Psoas muscle (tissue), 8 donors: ENCODE data around the gene TPGS1. TPM values are rescaled to one million over a fixed set of nuclear protein-coding genes. Genes with fewer than 3 reads are reported as not detected.
A peak's percentile ranks its signal among the peaks of the same experiment; 100 is the strongest.

Experiments used
- ATAC-seq, 4 donors: fragments of 200-7000 bp; cut with Tn5 transposase; one replicate each; pipeline ENCODE4 v1.9.1; 2020; ENCODE audit warnings: moderate library complexity in 3 of 4, mild to moderate bottlenecking in 2 of 4
- DNase-seq, 2 donors: peaks; one replicate each; pipeline ENCODE4 v3.0.0-alpha.2; 2020
- H3K27ac ChIP-seq: fragments of 200-600 bp; one replicate; pipeline ENCODE4 v1.8.0; 2022
- H3K27me3 ChIP-seq, 3 donors: fragments of 200-600 bp in 1 of 3; one replicate each; pipeline versions ENCODE4 v1.6.1 to v1.8.0; 2013 to 2022; ENCODE audit warnings: low read length in 2 of 3, mild to moderate bottlenecking in 2 of 3, moderate library complexity in 1 of 3; ENCODE audit not compliant: insufficient read depth in 3 of 3
- H3K36me3 ChIP-seq, 2 donors: fragments of 200-600 bp in 1 of 2; one replicate each; pipeline versions ENCODE4 v1.6.1 to v1.8.0; 2013 to 2022; ENCODE audit warnings: low read depth in 1 of 2, mild to moderate bottlenecking in 1 of 2, moderate library complexity in 1 of 2; ENCODE audit not compliant: insufficient read depth in 1 of 2
- H3K4me1 ChIP-seq: fragments of 200-600 bp; one replicate; pipeline ENCODE4 v1.8.0; 2022
- H3K4me3 ChIP-seq: fragments of 200-600 bp; one replicate; pipeline ENCODE4 v1.8.0; 2022; ENCODE audit warnings: mild to moderate bottlenecking
- H3K9me3 ChIP-seq: fragments of 200-600 bp; one replicate; pipeline ENCODE4 v1.8.0; 2022
- CTCF ChIP-seq: fragments of 200-600 bp; IDR thresholded peaks from one replicate; pipeline ENCODE4 v1.8.0; 2022; ENCODE audit warnings: antibody characterized with exemption
- WGBS, 3 donors: extraction: QIAGEN DNeasy Blood & Tissue Kit; methylation state at CpG; one replicate each; pipeline versions ENCODE4 v1.1.6 to v1.1.7; 2013; 5-methylcytosine and 5-hydroxymethylcytosine counted together
- intact Hi-C, 2 donors: fragments of 100-400 bp; cut with DNase I; formaldehyde crosslinking; loops; one replicate each; pipeline versions ENCODE4 v1.11.0 to v1.14.2; 2022
- polyA plus RNA-seq, 3 donors: library from polyadenylated mRNA; stranded (reverse); fragments of 200-250 nt; gene quantifications; one replicate each; pipeline ENCODE4 v1.2.3, GENCODE V29; 2013
- total RNA-seq, 4 donors: library from RNA; stranded (reverse); fragmentation: NEBNext Ultra II Directional in 2 of 4; extraction: Animal tissue kit (Norgen Biotek cat#: 25700) in 2 of 4; gene quantifications; one replicate each; pipeline versions ENCODE4 v1.2.1 to v1.2.4, GENCODE V29; 2021 to 2023
- donor health status: healthy with polysubstance abuse.
- donor health status: DM: no; HTN: no; CAD: no; lungs with moderate emphysema.
- donor health status: Bipolar disorder and iron deficiency.
- donor health status: healthy.
- donor health status: DM: yes; HTN: yes; CAD: no.
- donor health status: DM: no; HTN: no; CAD: no.
- donor health status: DM: no; HTN: no; CAD: no.
- donor health status: DM: yes; HTN: yes; CAD: no.

TPGS1 gene
- total and polyA plus RNA-seq, 7 donors, result 8.9 to 16.6 (median 10.6) TPM

GRCh38 chr19:485583-486236 is 21.6 kb upstream of the TPGS1 start:
- ATAC-seq (no peak), DNase-seq (peak in 1 of 2 donors; percentile 69)
- Histone ChIP-seq H3K4me1 (peaks cover 11% of the 10 kb centered on the region), H3K9me3 (no peaks in the 10 kb centered on the region), H3K4me3 (no peak overlapping the region), H3K36me3 (no peaks in the 10 kb centered on the region), H3K27me3 (peaks cover 0 to 22% (median 2%) of the 10 kb centered on the region in 3 donors), H3K27ac (no peak overlapping the region)
- intact Hi-C loops, result loop anchor here in 1 of 2 donors (10.0 kb wide), 1 partner anchor 101 kb away; no protein-coding TSS in a partner anchor
- 8 to 12% (median 8%) methylated on average over 16 to 23 of the region's 23 CpGs for WGBS, 3 donors
- TF ChIP-seq CTCF, result no peak

GRCh38 chr19:488505-489417 is 18.5 kb upstream of the TPGS1 start:
- no peak for TF ChIP-seq CTCF
- Histone ChIP-seq H3K27ac (peak overlapping the region; percentile 93), H3K4me3 (peak overlapping the region; percentile 92), H3K4me1 (peaks cover 11% of the 10 kb centered on the region), H3K36me3 (no peaks in the 10 kb centered on the region), H3K9me3 (no peaks in the 10 kb centered on the region), H3K27me3 (peaks cover 0 to 19% (median 2%) of the 10 kb centered on the region in 3 donors)
- ATAC-seq (peak; percentile 95 to 98 (median 97)), DNase-seq (peak; percentile 98 to 99)
- WGBS, 3 donors, result 0 to 1% (median 1%) methylated on average over 69 to 114 of the region's 114 CpGs
- intact Hi-C loops, result loop anchor here in 1 of 2 donors (10.0 kb wide), 1 partner anchor 104 kb away; no protein-coding TSS in a partner anchor

GRCh38 chr19:489418-490196 is 17.7 kb upstream of the TPGS1 start:
- ATAC-seq (peak; percentile 29 to 40 (median 31)), DNase-seq (peak; percentile 58 to 73)
- intact Hi-C loops, result loop anchor here in 1 of 2 donors (10.0 kb wide), 1 partner anchor 105 kb away; no protein-coding TSS in a partner anchor
- Histone ChIP-seq H3K36me3 (no peaks in the 10 kb centered on the region), H3K9me3 (no peaks in the 10 kb centered on the region), H3K4me3 (peak overlapping the region; percentile 92), H3K4me1 (peaks cover 11% of the 10 kb centered on the region), H3K27me3 (peaks cover 0 to 17% (median 2%) of the 10 kb centered on the region in 3 donors), H3K27ac (peak overlapping the region; percentile 93)
- TF ChIP-seq CTCF, result no peak
- 13 to 32% (median 14%) methylated on average over 51 to 61 of the region's 61 CpGs for WGBS, 3 donors

GRCh38 chr19:491146-491741 is 16.1 kb upstream of the TPGS1 start:
- DNase-seq (peak in 1 of 2 donors; percentile 81), ATAC-seq (peak in 2 of 4 donors; percentile 14 to 44)
- Histone ChIP-seq H3K4me1 (peaks cover 11% of the 10 kb centered on the region), H3K27ac (peak overlapping the region; percentile 69), H3K27me3 (peaks cover 0 to 16% (median 6%) of the 10 kb centered on the region in 3 donors), H3K4me3 (peak overlapping the region; percentile 30), H3K36me3 (no peaks in the 10 kb centered on the region), H3K9me3 (no peaks in the 10 kb centered on the region)
- 70 to 75% (median 73%) methylated on average over 27 to 32 of the region's 32 CpGs for WGBS, 3 donors
- TF ChIP-seq CTCF, result no peak
- intact Hi-C loops, result no loop called here
